Measurements from ENCODE around the gene LGALS3.

DNA sequence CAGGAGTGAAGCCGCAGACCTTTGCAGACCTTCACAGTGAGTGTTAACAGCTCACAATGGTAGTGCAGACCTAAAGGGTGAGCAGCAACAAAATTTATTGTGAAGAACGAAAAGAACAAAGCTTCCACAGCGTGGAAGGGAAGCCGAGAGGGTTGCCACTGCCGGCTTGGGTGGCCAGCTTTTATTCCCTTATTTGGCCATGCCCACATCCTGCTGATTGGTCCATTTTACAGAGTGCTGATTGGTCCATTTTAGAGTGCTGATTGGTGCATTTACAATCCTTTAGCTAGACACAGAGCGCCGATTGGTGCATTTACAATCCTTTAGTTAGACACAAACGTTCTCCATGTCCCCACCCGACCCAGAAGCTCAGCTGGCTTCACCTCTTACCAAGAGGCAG, 42.1 kb upstream of the LGALS3 start:
- TF ChIP-seq, protein P1, sequence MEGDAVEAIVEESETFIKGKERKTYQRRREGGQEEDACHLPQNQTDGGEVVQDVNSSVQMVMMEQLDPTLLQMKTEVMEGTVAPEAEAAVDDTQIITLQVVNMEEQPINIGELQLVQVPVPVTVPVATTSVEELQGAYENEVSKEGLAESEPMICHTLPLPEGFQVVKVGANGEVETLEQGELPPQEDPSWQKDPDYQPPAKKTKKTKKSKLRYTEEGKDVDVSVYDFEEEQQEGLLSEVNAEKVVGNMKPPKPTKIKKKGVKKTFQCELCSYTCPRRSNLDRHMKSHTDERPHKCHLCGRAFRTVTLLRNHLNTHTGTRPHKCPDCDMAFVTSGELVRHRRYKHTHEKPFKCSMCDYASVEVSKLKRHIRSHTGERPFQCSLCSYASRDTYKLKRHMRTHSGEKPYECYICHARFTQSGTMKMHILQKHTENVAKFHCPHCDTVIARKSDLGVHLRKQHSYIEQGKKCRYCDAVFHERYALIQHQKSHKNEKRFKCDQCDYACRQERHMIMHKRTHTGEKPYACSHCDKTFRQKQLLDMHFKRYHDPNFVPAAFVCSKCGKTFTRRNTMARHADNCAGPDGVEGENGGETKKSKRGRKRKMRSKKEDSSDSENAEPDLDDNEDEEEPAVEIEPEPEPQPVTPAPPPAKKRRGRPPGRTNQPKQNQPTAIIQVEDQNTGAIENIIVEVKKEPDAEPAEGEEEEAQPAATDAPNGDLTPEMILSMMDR (conservative IDR thresholded peaks at IDR 0.05): no peak
- no peak for TF ChIP-seq ZFX (IDR thresholded peaks at IDR 0.05)
